ENCODE results near the gene DAB1. TPM values are rescaled to one million over a fixed set of nuclear protein-coding genes. Genes with fewer than 3 reads are reported as not detected.

DAB1 gene
- total RNA-seq, 1 donor from 2014 or later: 14.6 TPM

GRCh38 chr1:57312869-57313268 is 111.0 kb downstream of the DAB1 start:
- Histone ChIP-seq H3F3A (ENCODE audit: low read depth) (no peaks in the 10 kb centered on the region), H3K4me1 (no peaks in the 10 kb centered on the region), H3K4me2 (no peak overlapping the region), H2AFZ (replicated peaks) (no peak overlapping the region), H3K9ac (no peak overlapping the region), H3K27me3 (no peaks in the 10 kb centered on the region), H3K4me3 (no peak overlapping the region), H3K79me2 (ENCODE audit: low read depth) (no peaks in the 10 kb centered on the region), H4K20me1 (ENCODE audit: low read depth) (no peaks in the 10 kb centered on the region), H3K36me3 (no peaks in the 10 kb centered on the region), H3K27ac (no peak overlapping the region), H3K9me3 (ENCODE audit: low read depth) (no peaks in the 10 kb centered on the region)
- Mint-ChIP-seq H3K36me3 (no peaks in the 10 kb centered on the region), H3K4me3 (no peak overlapping the region), H3K27me3 (ENCODE audit: insufficient read depth, low read depth) (peaks cover 5% of the 10 kb centered on the region), H3K27ac (no peak overlapping the region), H3K4me1 (no peaks in the 10 kb centered on the region), H3K9me3 (no peaks in the 10 kb centered on the region)
- no peak for TF ChIP-seq EZH2 (IDR thresholded peaks at IDR 0.05)
- no peak for TF ChIP-seq CTCF (IDR thresholded peaks at IDR 0.05)
- no peak for TF ChIP-seq EZH2phosphoT487 (IDR thresholded peaks at IDR 0.05)
- no peak for DNase-seq (ENCODE audit: low spot score)

- no peaks in the 10 kb centered on the region for H3K79me2 ChIP-seq (ENCODE audit: low read depth)
- H4K20me1 ChIP-seq (ENCODE audit: low read depth): no peaks in the 10 kb centered on the region
- no peaks in the 10 kb centered on the region for H3K4me1 ChIP-seq
- no peaks in the 10 kb centered on the region for H3K9me3 ChIP-seq (ENCODE audit: low read depth)
- no peak overlapping the region for H2AFZ ChIP-seq (replicated peaks)
- Mint-ChIP-seq H3K36me3 (no peaks in the 10 kb centered on the region), H3K9me3 (peaks cover 5% of the 10 kb centered on the region), H3K4me1 (no peaks in the 10 kb centered on the region), H3K4me3 (no peak overlapping the region), H3K27ac (no peak overlapping the region), H3K27me3 (ENCODE audit: insufficient read depth, low read depth) (peaks cover 3% of the 10 kb centered on the region)
- H3K4me3 ChIP-seq: no peak overlapping the region
- no peaks in the 10 kb centered on the region for H3K36me3 ChIP-seq
- no peak for TF ChIP-seq CTCF (IDR thresholded peaks at IDR 0.05)
- TF ChIP-seq EZH2phosphoT487 (IDR thresholded peaks at IDR 0.05): no peak
- no peak for TF ChIP-seq EZH2 (IDR thresholded peaks at IDR 0.05)
- no peaks in the 10 kb centered on the region for H3F3A ChIP-seq (ENCODE audit: low read depth)
- H3K4me2 ChIP-seq: no peak overlapping the region
- H3K27ac ChIP-seq: no peak overlapping the region
- no peak for DNase-seq (ENCODE audit: low spot score)
- no peaks in the 10 kb centered on the region for H3K27me3 ChIP-seq
- no peak overlapping the region for H3K9ac ChIP-seq
Observed at GRCh38 chr1:57311411-57311810, 112.4 kb downstream of the DAB1 start.

GRCh38 chr1:57311006-57311405 is 112.9 kb downstream of the DAB1 start:
- Histone ChIP-seq H3K27me3 (no peaks in the 10 kb centered on the region), H3K4me1 (no peaks in the 10 kb centered on the region), H3K27ac (no peak overlapping the region), H3F3A (ENCODE audit: low read depth) (no peaks in the 10 kb centered on the region), H3K9ac (no peak overlapping the region), H3K79me2 (ENCODE audit: low read depth) (no peaks in the 10 kb centered on the region), H3K4me2 (no peak overlapping the region), H3K9me3 (ENCODE audit: low read depth) (no peaks in the 10 kb centered on the region), H3K4me3 (no peak overlapping the region), H4K20me1 (ENCODE audit: low read depth) (no peaks in the 10 kb centered on the region), H2AFZ (replicated peaks) (no peak overlapping the region), H3K36me3 (no peaks in the 10 kb centered on the region)
- peaks cover 5% of the 10 kb centered on the region for H3K9me3 Mint-ChIP-seq
- TF ChIP-seq EZH2 (IDR thresholded peaks at IDR 0.05): no peak
- no peak for TF ChIP-seq CTCF (IDR thresholded peaks at IDR 0.05)
- TF ChIP-seq EZH2phosphoT487 (IDR thresholded peaks at IDR 0.05): no peak
- H3K27ac Mint-ChIP-seq: no peak overlapping the region
- peaks cover 3% of the 10 kb centered on the region for H3K27me3 Mint-ChIP-seq (ENCODE audit: insufficient read depth, low read depth)
- H3K4me3 Mint-ChIP-seq: no peak overlapping the region
- H3K36me3 Mint-ChIP-seq: no peaks in the 10 kb centered on the region
- no peak for DNase-seq (ENCODE audit: low spot score)
- peaks cover 2% of the 10 kb centered on the region for H3K4me1 Mint-ChIP-seq

Measured in neural progenitor cell (in vitro differentiated cells).